GM12872 (cell line): Measurements from ENCODE around the gene GGA3.

Source experiments
- TF ChIP-seq, protein P1 (sequence below): IDR thresholded peaks from 3 replicates; pipeline ENCODE4 v1.5.1; 2011; ENCODE audit warnings: low read depth, mild to moderate bottlenecking, low read length, moderate library complexity; ENCODE audit not compliant: insufficient read depth

Gene GGA3

GRCh38 chr17:75270218-75270965 lies 9.0 kb upstream of the GGA3 start:
- TF ChIP-seq, protein P1, sequence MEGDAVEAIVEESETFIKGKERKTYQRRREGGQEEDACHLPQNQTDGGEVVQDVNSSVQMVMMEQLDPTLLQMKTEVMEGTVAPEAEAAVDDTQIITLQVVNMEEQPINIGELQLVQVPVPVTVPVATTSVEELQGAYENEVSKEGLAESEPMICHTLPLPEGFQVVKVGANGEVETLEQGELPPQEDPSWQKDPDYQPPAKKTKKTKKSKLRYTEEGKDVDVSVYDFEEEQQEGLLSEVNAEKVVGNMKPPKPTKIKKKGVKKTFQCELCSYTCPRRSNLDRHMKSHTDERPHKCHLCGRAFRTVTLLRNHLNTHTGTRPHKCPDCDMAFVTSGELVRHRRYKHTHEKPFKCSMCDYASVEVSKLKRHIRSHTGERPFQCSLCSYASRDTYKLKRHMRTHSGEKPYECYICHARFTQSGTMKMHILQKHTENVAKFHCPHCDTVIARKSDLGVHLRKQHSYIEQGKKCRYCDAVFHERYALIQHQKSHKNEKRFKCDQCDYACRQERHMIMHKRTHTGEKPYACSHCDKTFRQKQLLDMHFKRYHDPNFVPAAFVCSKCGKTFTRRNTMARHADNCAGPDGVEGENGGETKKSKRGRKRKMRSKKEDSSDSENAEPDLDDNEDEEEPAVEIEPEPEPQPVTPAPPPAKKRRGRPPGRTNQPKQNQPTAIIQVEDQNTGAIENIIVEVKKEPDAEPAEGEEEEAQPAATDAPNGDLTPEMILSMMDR: peak; percentile 57

DNA sequence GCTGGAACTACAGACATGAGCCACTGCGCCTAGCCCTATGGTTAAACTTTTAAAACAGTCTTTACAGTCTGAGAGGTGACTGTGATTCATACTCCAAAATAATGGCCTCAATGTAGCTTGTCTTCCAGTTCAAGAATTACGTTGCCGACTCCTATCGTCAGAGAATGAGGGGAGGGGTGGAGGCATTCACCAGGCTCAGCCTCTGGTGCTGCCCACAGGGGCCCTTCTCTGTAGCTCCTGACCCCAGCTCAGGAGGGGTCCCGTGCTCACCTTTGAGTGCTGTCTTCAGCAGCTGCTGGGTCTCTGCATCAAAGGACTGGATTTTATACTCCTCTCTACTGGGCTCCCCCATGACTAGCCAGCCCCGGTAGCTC lies 8.4 kb upstream of the GGA3 start:
- TF ChIP-seq, protein P1: no peak

- TF ChIP-seq, protein P1: no peak
These were observed 6.2 kb upstream of the GGA3 start for GRCh38 chr17:75267411-75268232.

GRCh38 chr17:75267153-75267410 lies 5.7 kb upstream of the GGA3 start:
- TF ChIP-seq, protein P1: no peak

GRCh38 chr17:75266316-75267152 lies 5.1 kb upstream of the GGA3 start:
- TF ChIP-seq, protein P1: no peak

- TF ChIP-seq, protein P1: no peak
These were observed 4.4 kb upstream of the GGA3 start for GRCh38 chr17:75265614-75266315.

DNA sequence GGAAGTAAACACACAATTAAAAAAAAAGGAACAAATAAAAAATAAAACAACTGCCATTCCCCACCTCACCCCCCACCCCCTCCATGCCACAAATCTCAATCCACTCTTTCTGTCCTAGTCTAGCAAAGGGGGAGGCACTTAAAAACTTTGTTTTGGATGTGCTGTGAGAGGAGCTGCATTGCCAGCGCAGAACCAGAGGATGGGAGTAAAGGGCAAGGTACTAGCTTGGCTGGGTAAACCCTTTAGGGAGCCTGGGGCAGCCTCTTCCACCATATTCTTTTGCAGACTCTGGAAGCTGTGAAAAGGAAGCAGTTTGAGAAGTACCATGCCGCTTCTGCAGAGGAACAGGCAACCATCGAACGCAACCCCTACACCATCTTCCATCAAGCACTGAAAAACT lies 1.6 kb upstream of the GGA3 start:
- TF ChIP-seq, protein P1: no peak
